ENCODE data around the gene OR8B12. TPM values are rescaled to one million over a fixed set of nuclear protein-coding genes. Genes with fewer than 3 reads are reported as not detected.

Gene OR8B12
- total RNA-seq, 1 experiment from 2014 or later = not detected

- DNase-seq (ENCODE audit: unreplicated experiment) = no peak
- no peaks in the 10 kb centered on the region for H3K4me1 Mint-ChIP-seq (ENCODE audit: insufficient read depth, unreplicated experiment)
- no peak overlapping the region for H3K4me3 Mint-ChIP-seq (ENCODE audit: unreplicated experiment)
- ChIA-PET POLR2A (no interaction called here), CTCF (no interaction called here)
- TF ChIP-seq CTCF (IDR thresholded peaks at IDR 0.05; ENCODE audit: unreplicated experiment) = no peak
- no TSS peak for BruUV-seq (replicated peaks)
- H3K9me3 Mint-ChIP-seq (ENCODE audit: unreplicated experiment) = peaks cover 8% of the 10 kb centered on the region
- intact Hi-C loops (cut with micrococcal nuclease) = no loop called here
- peaks cover 71% of the 10 kb centered on the region for H3K27me3 Mint-ChIP-seq (ENCODE audit: insufficient read depth, unreplicated experiment)
- H3K36me3 Mint-ChIP-seq (ENCODE audit: insufficient read depth, unreplicated experiment) = no peaks in the 10 kb centered on the region
- H3K27ac Mint-ChIP-seq (ENCODE audit: low read depth, unreplicated experiment) = no peak overlapping the region
Observed at GRCh38 chr11:124510279-124510678, 33.2 kb downstream of the OR8B12 start.

DNA sequence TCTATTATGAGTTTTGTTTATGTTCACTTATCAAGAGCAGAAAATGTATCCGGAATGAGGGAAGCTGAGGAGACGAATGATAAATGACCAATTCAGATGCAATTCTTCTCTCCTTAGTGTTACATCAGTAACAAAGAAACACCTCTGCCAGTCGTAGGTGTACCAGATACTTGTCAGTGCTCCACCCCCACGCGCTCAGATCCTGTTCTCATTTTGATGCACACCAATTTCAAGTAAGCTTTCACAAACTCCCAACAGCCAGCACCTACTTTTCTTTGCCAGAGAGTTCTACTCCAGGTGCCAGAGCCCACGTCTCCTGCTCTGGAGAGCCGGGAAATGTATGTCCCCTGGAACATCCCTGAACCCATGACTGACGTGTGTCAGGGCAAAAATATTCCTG, 43.7 kb downstream of the OR8B12 start:
- H3K27ac Mint-ChIP-seq (ENCODE audit: low read depth, unreplicated experiment) = no peak overlapping the region
- no peaks in the 10 kb centered on the region for H3K9me3 Mint-ChIP-seq (ENCODE audit: unreplicated experiment)
- DNase-seq (ENCODE audit: unreplicated experiment) = no peak
- no peak overlapping the region for H3K4me3 Mint-ChIP-seq (ENCODE audit: unreplicated experiment)
- BruUV-seq (replicated peaks) = no TSS peak
- intact Hi-C loops (cut with micrococcal nuclease) = no loop called here
- H3K36me3 Mint-ChIP-seq (ENCODE audit: insufficient read depth, unreplicated experiment) = no peaks in the 10 kb centered on the region
- TF ChIP-seq CTCF (IDR thresholded peaks at IDR 0.05; ENCODE audit: unreplicated experiment) = no peak
- ChIA-PET CTCF (no interaction called here), POLR2A (no interaction called here)
- H3K27me3 Mint-ChIP-seq (ENCODE audit: insufficient read depth, unreplicated experiment) = peaks cover 29% of the 10 kb centered on the region
- H3K4me1 Mint-ChIP-seq (ENCODE audit: insufficient read depth, unreplicated experiment) = no peaks in the 10 kb centered on the region

DNA sequence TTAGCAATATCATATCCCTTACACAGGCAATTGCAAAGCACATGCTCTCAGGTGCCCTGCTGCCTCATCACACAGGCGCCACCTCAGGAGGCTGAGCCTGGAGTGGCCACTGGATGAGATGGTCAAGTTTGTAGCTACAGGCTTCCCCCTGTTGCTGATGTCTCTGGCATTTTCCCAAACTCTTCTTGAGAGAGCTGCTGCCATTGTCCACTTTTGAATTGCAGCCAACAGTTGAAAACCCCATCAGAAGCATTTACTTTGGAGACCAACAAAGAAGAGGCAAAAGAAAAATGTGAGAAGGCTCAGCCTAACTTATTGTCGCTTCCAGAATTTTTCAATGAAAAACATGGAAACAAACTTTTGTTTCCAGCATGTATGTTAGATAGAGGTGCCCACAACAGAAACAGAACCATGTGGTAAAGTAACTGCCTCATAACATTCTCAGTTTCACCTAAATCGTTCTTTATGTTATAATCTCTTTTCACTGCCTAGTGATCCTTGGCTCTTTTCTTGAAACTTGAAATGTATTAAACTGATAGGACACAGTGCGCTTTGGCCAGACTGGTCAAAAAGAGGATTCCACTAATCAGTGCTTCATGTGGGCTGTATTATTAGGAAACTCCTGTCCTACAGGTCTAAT, 50.3 kb downstream of the OR8B12 start:
- Mint-ChIP-seq H3K4me3 (ENCODE audit: unreplicated experiment) (no peak overlapping the region), H3K4me1 (ENCODE audit: insufficient read depth, unreplicated experiment) (no peaks in the 10 kb centered on the region), H3K9me3 (ENCODE audit: unreplicated experiment) (no peaks in the 10 kb centered on the region), H3K27ac (ENCODE audit: low read depth, unreplicated experiment) (no peak overlapping the region), H3K36me3 (ENCODE audit: insufficient read depth, unreplicated experiment) (no peaks in the 10 kb centered on the region), H3K27me3 (ENCODE audit: insufficient read depth, unreplicated experiment) (peaks cover 34% of the 10 kb centered on the region)
- no TSS peak for BruUV-seq (replicated peaks)
- POLR2A ChIA-PET = no interaction called here
- TF ChIP-seq CTCF (IDR thresholded peaks at IDR 0.05; ENCODE audit: unreplicated experiment) = no peak
- CTCF ChIA-PET = no interaction called here
- DNase-seq (ENCODE audit: unreplicated experiment) = no peak
- intact Hi-C loops (cut with micrococcal nuclease) = no loop called here

Other genes with a start within 250 kb of the OR8B12 start
- gene OR8D1, start 229.7 kb downstream of the OR8B12 start, total RNA-seq (2022) = not detected in 2 replicates
- gene OR8D2, start 223.5 kb downstream of the OR8B12 start, total RNA-seq (2022) = not detected in 2 replicates
- not detected in 2 replicates for gene OR8B2, start 159.2 kb downstream of the OR8B12 start, total RNA-seq (2022)
- not detected in 2 replicates for gene OR8B3, start 144.6 kb downstream of the OR8B12 start, total RNA-seq (2022)
- not detected in 2 replicates for gene OR8B4, start 118.8 kb downstream of the OR8B12 start, total RNA-seq (2022)
- gene OR8B8, start 98.0 kb downstream of the OR8B12 start, total RNA-seq (2022) = not detected in 2 replicates
- gene OR8A1, start 26.3 kb upstream of the OR8B12 start, total RNA-seq (2022) = not detected in 2 replicates
- gene PANX3, start 67.8 kb upstream of the OR8B12 start, total RNA-seq (2022) = not detected in 2 replicates
- gene TBRG1, start 79.2 kb upstream of the OR8B12 start, total RNA-seq (2022) = 46.9 and 54.0 TPM in 2 replicates
- 20.7 and 21.7 TPM in 2 replicates for gene SIAE, start 130.1 kb upstream of the OR8B12 start, total RNA-seq (2022)
- gene SPA17, start 130.2 kb upstream of the OR8B12 start, total RNA-seq (2022) = 12.0 and 18.1 TPM in 2 replicates
- gene NRGN, start 196.3 kb upstream of the OR8B12 start, total RNA-seq (2022) = 1.4 TPM in 1 of 2 replicates, not detected in the other
- not detected in 2 replicates for gene VSIG2, start 208.6 kb upstream of the OR8B12 start, total RNA-seq (2022)
- 0.19 and 0.93 TPM in 2 replicates for gene ESAM, start 218.6 kb upstream of the OR8B12 start, total RNA-seq (2022)